Tibial artery (tissue), 4 donors: Measurements from ENCODE around the gene EIF2B4.

ENCODE experiments used
- DNase-seq, 2 donors: peaks; one replicate each; pipeline ENCODE4 v3.0.0-alpha.2; 2019
- H3K27ac ChIP-seq, 2 donors: fragments of 200-600 bp; sonication (generic) in 1 of 2; 1 replicate in 1 of 2; 2 replicates in 1 of 2; pipeline ENCODE4 v1.5.1; 2018 to 2019; ENCODE audit warnings: mild to moderate bottlenecking in 1 of 2
- H3K27me3 ChIP-seq, 2 donors: fragments of 200-600 bp; sonication (generic) in 1 of 2; one replicate each; pipeline versions ENCODE4 v1.5.1 to v1.6.0; 2016 to 2019
- H3K36me3 ChIP-seq, 3 donors: fragments of 200-600 bp; sonication (generic) in 2 of 3; one replicate each; pipeline ENCODE4 v1.5.1; 2016 to 2019; ENCODE audit warnings: mild to moderate bottlenecking in 2 of 3
- H3K4me1 ChIP-seq, 4 donors: fragments of 200-600 bp; sonication (generic) in 2 of 4; 1 replicate in 3 of 4; 2 replicates in 1 of 4; pipeline ENCODE4 v1.5.1; 2016 to 2019
- H3K4me3 ChIP-seq, 2 donors: fragments of 200-600 bp; sonication (generic) in 1 of 2; 1 replicate in 1 of 2; 2 replicates in 1 of 2; pipeline ENCODE4 v1.5.1; 2018 to 2019; ENCODE audit warnings: mild to moderate bottlenecking in 2 of 2
- H3K9me3 ChIP-seq, 3 donors: fragments of 200-600 bp; sonication (generic) in 1 of 3; one replicate each; pipeline ENCODE4 v1.5.1; 2016 to 2019
- CTCF ChIP-seq, 2 experiments: fragments of 200-600 bp in 1 of 2; fragments of 450-650 bp in 1 of 2; IDR thresholded peaks; one replicate each; pipeline ENCODE4 v1.5.1; 2017 to 2019; ENCODE audit warnings: antibody characterized with exemption in 2 of 2, mild to moderate bottlenecking in 1 of 2, moderate library complexity in 1 of 2
- intact Hi-C: fragments of 100-400 bp; cut with DNase I; formaldehyde crosslinking; loops from one replicate; pipeline ENCODE4 v1.15.0; 2023; ENCODE audit warnings: low total_unique reads

Gene EIF2B4

GRCh38 chr2:27315122-27315521 lies 55.0 kb downstream of the EIF2B4 start:
- Histone ChIP-seq H3K36me3 (peaks cover 10 to 55% (median 28%) of the 10 kb centered on the region in 3 donors), H3K27ac (no peak overlapping the region), H3K27me3 (no peaks in the 10 kb centered on the region), H3K9me3 (no peaks in the 10 kb centered on the region), H3K4me1 (no peaks in the 10 kb centered on the region), H3K4me3 (no peak overlapping the region)
- TF ChIP-seq CTCF (IDR thresholded peaks at IDR 0.05) = no peak
- DNase-seq = no peak
- intact Hi-C loops = no loop called here

GRCh38 chr2:27314709-27315108 lies 55.4 kb downstream of the EIF2B4 start:
- Histone ChIP-seq H3K4me1 (no peaks in the 10 kb centered on the region), H3K27me3 (peaks cover 0 to 2% of the 10 kb centered on the region in 2 donors), H3K4me3 (no peak overlapping the region), H3K36me3 (peaks cover 14 to 59% (median 32%) of the 10 kb centered on the region in 3 donors), H3K9me3 (no peaks in the 10 kb centered on the region), H3K27ac (no peak overlapping the region)
- no peak for DNase-seq
- TF ChIP-seq CTCF (IDR thresholded peaks at IDR 0.05) = no peak
- intact Hi-C loops = no loop called here
